ENCODE data around the gene FARS2. TPM values are rescaled to one million over a fixed set of nuclear protein-coding genes. Genes with fewer than 3 reads are reported as not detected.

FARS2 gene
- total and polyA plus RNA-seq, 9 of the 15 experiments (the other 6 are each of a cell fraction or from before 2014, with no cell fraction given): 16.5 to 62.2 (median 27.0) TPM

DNA sequence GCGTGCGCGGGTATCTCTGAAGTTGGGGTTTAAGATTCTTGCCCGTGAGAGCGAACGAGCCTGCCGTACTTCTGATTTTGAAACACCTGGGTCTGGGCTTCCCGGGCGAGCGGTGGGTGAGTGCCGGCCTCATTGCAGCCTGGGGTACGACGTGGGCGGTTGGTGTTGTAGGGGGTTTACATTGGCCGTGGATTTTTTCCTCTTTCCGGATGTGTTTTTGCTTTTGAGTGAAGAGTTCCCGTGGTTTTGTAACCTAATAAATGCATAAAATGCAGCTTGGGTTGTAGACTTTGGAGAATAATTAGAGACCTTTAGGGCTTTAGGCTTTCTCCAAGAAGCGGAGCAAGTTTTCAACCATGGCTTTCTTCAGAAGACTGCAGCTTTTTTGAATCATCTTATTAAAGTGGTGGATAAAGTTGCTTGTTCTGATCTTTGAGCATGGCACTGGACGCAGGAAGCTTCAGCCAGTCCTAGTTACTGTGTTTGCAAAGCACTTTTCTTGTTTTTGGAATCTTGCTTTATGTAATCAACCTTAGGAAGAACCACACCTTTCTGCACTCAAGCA lies 314 bp downstream of the FARS2 start (continued):
- TF ChIP-seq ZNF551 (CRISPR knock-in tag; IDR thresholded peaks at IDR 0.05) (no peak), CCAR2 (IDR thresholded peaks at IDR 0.05; ENCODE audit: low read depth, low read length) (no peak), ZEB2 (IDR thresholded peaks at IDR 0.05) (0 out of 2 replicates have a peak, but pooled peaks have one; percentile 25), NFE2 (IDR thresholded peaks at IDR 0.05; ENCODE audit: low read depth) (no peak), CBFB (CRISPR knock-in tag; IDR thresholded peaks at IDR 0.05) (no peak; the same call in 1 of the 2 replicates), PML (IDR thresholded peaks at IDR 0.05; ENCODE audit: low read length) (0 out of 2 replicates have a peak, but pooled peaks have one; percentile 21)
- TF ChIP-seq, protein P1, sequence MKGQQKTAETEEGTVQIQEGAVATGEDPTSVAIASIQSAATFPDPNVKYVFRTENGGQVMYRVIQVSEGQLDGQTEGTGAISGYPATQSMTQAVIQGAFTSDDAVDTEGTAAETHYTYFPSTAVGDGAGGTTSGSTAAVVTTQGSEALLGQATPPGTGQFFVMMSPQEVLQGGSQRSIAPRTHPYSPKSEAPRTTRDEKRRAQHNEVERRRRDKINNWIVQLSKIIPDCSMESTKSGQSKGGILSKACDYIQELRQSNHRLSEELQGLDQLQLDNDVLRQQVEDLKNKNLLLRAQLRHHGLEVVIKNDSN (CRISPR knock-in tag; IDR thresholded peaks at IDR 0.05): no peak

- no TSS peak for BruUV-seq (replicated peaks)
- Histone ChIP-seq H3K27ac (ENCODE audit: extremely low read depth, low read depth, low read length) (no peak overlapping the region), H3K36me3 (ENCODE audit: control insufficient read depth, insufficient read depth, low read length) (no peaks in the 10 kb centered on the region), H4K20me1 (replicated peaks; ENCODE audit: control insufficient read depth, insufficient read depth, low read length) (no peaks in the 10 kb centered on the region), H3K4me3 (no peak overlapping the region), H3K27me3 (ENCODE audit: control insufficient read depth in 2 of 2, insufficient read depth in 2 of 2, low read length in 2 of 2) (no peaks in the 10 kb centered on the region), H3K79me2 (ENCODE audit: control insufficient read depth, insufficient read depth, low read length) (peaks cover 70% of the 10 kb centered on the region), H3K9me1 (ENCODE audit: control insufficient read depth, insufficient read depth, low read length) (no peaks in the 10 kb centered on the region), H3K4me1 (replicated peaks in 1 of 2; ENCODE audit: control insufficient read depth in 2 of 2, insufficient read depth in 2 of 2, low read length in 2 of 2) (peaks cover 4 to 12% of the 10 kb centered on the region in 2 experiments; a peak in 4 of 5 replicates), H3K9me3 (replicated peaks; ENCODE audit: control insufficient read depth, insufficient read depth, low read depth, low read length) (no peaks in the 10 kb centered on the region), H2AFZ (ENCODE audit: low read depth, low read length) (no peak overlapping the region), H3K9ac (ENCODE audit: insufficient read depth in 1 of 2, low read depth in 2 of 2, low read length in 2 of 2) (no peak overlapping the region), H3K4me2 (ENCODE audit: insufficient read depth, low read length) (no peak overlapping the region)
- no peak for TF ChIP-seq HCFC1 (IDR thresholded peaks at IDR 0.05; ENCODE audit: low read depth, low read length)
- intact Hi-C loops (cut with micrococcal nuclease): no loop called here
- POLR2A ChIA-PET: interaction anchor here (0.8 to 1.1 kb wide), 4 partner anchors 8 to 39 kb away, joined by 3 read pairs; no protein-coding TSS in a partner anchor
- in situ Hi-C loops (cut with MboI): no loop called here
- 100% methylated on average over 2 of the region's 2 CpGs for WGBS (ENCODE audit: insufficient coverage, low coverage, missing lambda C conversion rate)
- no peak for ATAC-seq
- FAIRE-seq: no peak
- CTCF ChIA-PET (ENCODE audit: low intra/inter-chr PET ratio): no interaction called here
- no peak for DNase-seq (ENCODE audit: extremely low read depth in 1 of 4, low spot score in 3 of 4)
These were observed 5.1 kb downstream of the FARS2 start for GRCh38 chr6:5266423-5266822.
